GM23338 (cell line): ENCODE results near the gene IRF5. TPM values are rescaled to one million over a fixed set of nuclear protein-coding genes. Genes with fewer than 3 reads are reported as not detected.

Experiments used
- ATAC-seq: fragments of 200-7000 bp; cut with Tn5 transposase; 3 replicates; pipeline ENCODE4 v1.9.1; 2020
- DNase-seq: peaks from one replicate; pipeline ENCODE4 v3.0.0-alpha.2; 2015; ENCODE audit warnings: low spot score
- H2AFZ ChIP-seq: fragments of 200-600 bp; sonication (generic); 2 replicates; pipeline ENCODE4 v1.8.0; 2016; ENCODE audit warnings: antibody characterized with exemption, mild to moderate bottlenecking, moderate library complexity
- H3F3A ChIP-seq: fragments of 200-600 bp; sonication (generic); replicated peaks from 2 replicates; pipeline ENCODE4 v1.8.0; 2017; ENCODE audit warnings: antibody characterized with exemption, mixed run types, low read depth
- H3K27ac ChIP-seq: fragments of 200-600 bp; sonication (generic); 2 replicates; pipeline ENCODE4 v1.6.1; 2016; ENCODE audit warnings: low read depth
- H3K27me3 ChIP-seq: fragments of 200-600 bp; sonication (generic); 2 replicates; pipeline ENCODE4 v1.8.0; 2016; ENCODE audit warnings: mild to moderate bottlenecking, mixed run types, moderate library complexity; ENCODE audit not compliant: insufficient read depth
- H3K36me3 ChIP-seq: fragments of 200-600 bp; sonication (generic); 2 replicates; pipeline ENCODE4 v1.8.0; 2016; ENCODE audit warnings: mild to moderate bottlenecking; ENCODE audit not compliant: insufficient read depth
- H3K4me1 ChIP-seq: fragments of 200-600 bp; sonication (generic); 2 replicates; pipeline ENCODE4 v1.8.0; 2016; ENCODE audit warnings: mild to moderate bottlenecking, moderate library complexity; ENCODE audit not compliant: insufficient read depth
- H3K4me2 ChIP-seq: fragments of 200-600 bp; sonication (generic); 2 replicates; pipeline ENCODE4 v1.7.1; 2017; ENCODE audit warnings: mixed run types
- H3K4me3 ChIP-seq: fragments of 200-600 bp; sonication (generic); 2 replicates; pipeline ENCODE4 v1.6.1; 2016; ENCODE audit warnings: mixed run types
- H3K79me2 ChIP-seq: fragments of 200-600 bp; sonication (generic); replicated peaks from 2 replicates; pipeline ENCODE4 v1.8.0; 2017; ENCODE audit warnings: mild to moderate bottlenecking; ENCODE audit not compliant: insufficient read depth
- H3K9me2 ChIP-seq: fragments of 200-600 bp; sonication (generic); 2 replicates; pipeline ENCODE4 v1.8.0; 2017; ENCODE audit not compliant: insufficient read depth
- H4K20me1 ChIP-seq: fragments of 200-600 bp; sonication (generic); replicated peaks from 2 replicates; pipeline ENCODE4 v1.8.0; 2017; ENCODE audit warnings: mild to moderate bottlenecking; ENCODE audit not compliant: insufficient read depth
- H3K27ac Mint-ChIP-seq: 2 replicates; pipeline ENCODE4 v1.8.0; 2020; ENCODE audit warnings: inconsistent platforms, mild to moderate bottlenecking, moderate library complexity, mixed read lengths
- H3K27me3 Mint-ChIP-seq: 3 replicates; pipeline ENCODE4 v1.8.0; 2022; ENCODE audit warnings: low read depth, mild to moderate bottlenecking, moderate library complexity, mixed read lengths, inconsistent platforms; ENCODE audit not compliant: insufficient read depth, poor library complexity
- H3K36me3 Mint-ChIP-seq: 3 replicates; pipeline ENCODE4 v1.8.0; 2021; ENCODE audit warnings: low read depth, mild to moderate bottlenecking, inconsistent platforms, moderate library complexity, mixed read lengths
- H3K4me1 Mint-ChIP-seq: 3 replicates; pipeline ENCODE4 v1.8.0; 2020; ENCODE audit warnings: mild to moderate bottlenecking, inconsistent platforms, mixed read lengths
- H3K4me3 Mint-ChIP-seq: 3 replicates; pipeline ENCODE4 v1.8.0; 2021; ENCODE audit warnings: moderate library complexity, mild to moderate bottlenecking, inconsistent platforms, mixed read lengths
- H3K9me3 Mint-ChIP-seq: 3 replicates; pipeline ENCODE4 v1.8.0; 2020; ENCODE audit warnings: moderate library complexity, mild to moderate bottlenecking, inconsistent platforms, mixed read lengths
- CREB1 ChIP-seq: fragments of 250-450 bp; sonication (Bioruptor Pico); IDR thresholded peaks from 2 replicates; pipeline ENCODE4 v1.5.0; 2020; ENCODE audit warnings: low read depth, mild to moderate bottlenecking, moderate library complexity
- CTCF ChIP-seq, 2 experiments: fragments of 200-600 bp in 1 of 2; sonication (generic) in 1 of 2; conservative IDR thresholded peaks; 2 replicates each; pipeline versions ENCODE4 v1.5.1 to v1.6.1; 2016 to 2017; ENCODE audit warnings: antibody characterized with exemption in 2 of 2, low read depth in 2 of 2, mild to moderate bottlenecking in 2 of 2, moderate library complexity in 1 of 2
- ETS1 ChIP-seq: IDR thresholded peaks from 2 replicates; pipeline ENCODE4 v1.6.1; 2016; ENCODE audit warnings: antibody characterized with exemption
- EZH2 ChIP-seq: fragments of 200-600 bp; sonication (generic); IDR thresholded peaks from one replicate; pipeline ENCODE4 v1.8.0; 2017; ENCODE audit warnings: antibody characterized with exemption, mild to moderate bottlenecking, low read depth; ENCODE audit not compliant: unreplicated experiment
- EZH2phosphoT487 ChIP-seq: fragments of 200-600 bp; sonication (generic); IDR thresholded peaks from one replicate; pipeline ENCODE4 v1.8.1; 2018; ENCODE audit warnings: antibody characterized with exemption; ENCODE audit not compliant: unreplicated experiment
- POLR2AphosphoS5 ChIP-seq: IDR thresholded peaks from 2 replicates; pipeline ENCODE4 v1.6.1; 2016; ENCODE audit warnings: antibody characterized with exemption, low read depth
- ZNF114 ChIP-seq: fragments of 250-450 bp; sonication (Bioruptor Pico); IDR thresholded peaks from 2 replicates; pipeline ENCODE4 v1.5.0; 2020; ENCODE audit warnings: mild to moderate bottlenecking, moderate library complexity
- ZNF331 ChIP-seq: fragments of 250-450 bp; sonication (Bioruptor Pico); IDR thresholded peaks from 2 replicates; pipeline ENCODE4 v1.5.0; 2020; ENCODE audit warnings: low read depth, mild to moderate bottlenecking, moderate library complexity
- polyA plus RNA-seq: library from polyadenylated mRNA; unstranded; fragments of >200 nt; fragmentation: Nextera tagmentation; extraction: Ambion mirVana; gene quantifications from 2 replicates; pipeline ENCODE4 v1.2.1, GENCODE V29; 2016
- total RNA-seq: library from RNA; depleted of rRNA; stranded (reverse); fragments of >200 nt; shearing (Covaris generic); gene quantifications from 2 replicates; pipeline ENCODE4 v1.2.3, GENCODE V29; 2014
- TF ChIP-seq, protein P1 (sequence below): IDR thresholded peaks from one replicate; pipeline ENCODE4 v1.6.1; 2018; ENCODE audit warnings: antibody characterized with exemption; ENCODE audit not compliant: unreplicated experiment

The IRF5 gene
- total and polyA plus RNA-seq, 2 experiments from 2014 or later = 0.37 to 3.7 TPM

DNA sequence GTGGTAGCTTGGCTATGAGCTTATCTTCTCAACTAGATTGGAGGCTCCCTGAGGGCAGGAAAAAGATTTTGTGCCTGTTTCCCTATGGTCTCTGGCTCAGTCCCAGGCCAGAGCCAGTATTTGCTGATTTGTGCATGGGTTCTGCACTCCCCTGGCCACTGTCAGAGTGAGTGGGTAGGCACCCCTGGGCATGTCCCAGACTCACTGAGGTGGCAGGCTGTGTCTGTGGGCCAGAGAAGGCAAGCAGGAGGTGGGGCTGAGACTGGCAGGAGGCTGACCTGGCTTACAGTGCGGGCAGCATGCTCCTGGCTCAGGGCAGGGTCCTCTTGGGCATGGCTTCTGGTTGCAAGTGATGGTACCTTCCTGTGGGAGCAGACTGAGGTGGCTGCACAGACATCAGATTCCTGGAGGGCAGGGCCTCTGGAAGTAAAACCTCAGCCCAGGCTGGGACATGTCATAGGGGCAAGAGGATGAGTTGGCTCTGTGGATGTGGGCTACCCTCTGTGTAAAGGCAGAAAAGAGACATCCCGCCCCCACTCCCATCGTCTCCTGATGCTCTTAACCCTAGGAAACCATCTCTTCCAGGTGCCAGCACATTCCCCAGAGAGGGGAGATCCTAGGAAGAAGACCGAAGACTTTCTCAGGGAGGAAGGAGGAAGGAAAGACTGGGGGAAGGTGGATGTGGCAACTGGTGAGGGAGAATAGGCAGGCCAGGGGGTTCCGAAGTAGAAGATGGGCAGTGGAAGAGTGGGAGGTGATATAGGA, 31.5 kb upstream of the IRF5 start:
- Histone ChIP-seq H4K20me1 (no peaks in the 10 kb centered on the region), H3K4me2 (no peak overlapping the region), H3F3A (no peaks in the 10 kb centered on the region), H3K9me2 (no peaks in the 10 kb centered on the region), H3K27me3 (peaks cover 38% of the 10 kb centered on the region), H3K4me3 (no peak overlapping the region), H3K79me2 (no peaks in the 10 kb centered on the region), H2AFZ (no peak overlapping the region), H3K27ac (no peak overlapping the region), H3K36me3 (no peaks in the 10 kb centered on the region), H3K4me1 (peaks cover 10% of the 10 kb centered on the region)
- TF ChIP-seq CTCF (conservative IDR thresholded peaks at IDR 0.05; ENCODE audit: low read depth in 2 of 2) = no peak
- H3K27me3 Mint-ChIP-seq = peaks cover 30% of the 10 kb centered on the region
- DNase-seq (no peak), ATAC-seq (no peak)
- no peaks in the 10 kb centered on the region for H3K9me3 Mint-ChIP-seq
- H3K4me3 Mint-ChIP-seq = no peak overlapping the region
- no peak overlapping the region for H3K27ac Mint-ChIP-seq
- H3K4me1 Mint-ChIP-seq = peaks cover 15% of the 10 kb centered on the region
- H3K36me3 Mint-ChIP-seq = no peaks in the 10 kb centered on the region; the same call in 2 of the 3 replicates

DNA sequence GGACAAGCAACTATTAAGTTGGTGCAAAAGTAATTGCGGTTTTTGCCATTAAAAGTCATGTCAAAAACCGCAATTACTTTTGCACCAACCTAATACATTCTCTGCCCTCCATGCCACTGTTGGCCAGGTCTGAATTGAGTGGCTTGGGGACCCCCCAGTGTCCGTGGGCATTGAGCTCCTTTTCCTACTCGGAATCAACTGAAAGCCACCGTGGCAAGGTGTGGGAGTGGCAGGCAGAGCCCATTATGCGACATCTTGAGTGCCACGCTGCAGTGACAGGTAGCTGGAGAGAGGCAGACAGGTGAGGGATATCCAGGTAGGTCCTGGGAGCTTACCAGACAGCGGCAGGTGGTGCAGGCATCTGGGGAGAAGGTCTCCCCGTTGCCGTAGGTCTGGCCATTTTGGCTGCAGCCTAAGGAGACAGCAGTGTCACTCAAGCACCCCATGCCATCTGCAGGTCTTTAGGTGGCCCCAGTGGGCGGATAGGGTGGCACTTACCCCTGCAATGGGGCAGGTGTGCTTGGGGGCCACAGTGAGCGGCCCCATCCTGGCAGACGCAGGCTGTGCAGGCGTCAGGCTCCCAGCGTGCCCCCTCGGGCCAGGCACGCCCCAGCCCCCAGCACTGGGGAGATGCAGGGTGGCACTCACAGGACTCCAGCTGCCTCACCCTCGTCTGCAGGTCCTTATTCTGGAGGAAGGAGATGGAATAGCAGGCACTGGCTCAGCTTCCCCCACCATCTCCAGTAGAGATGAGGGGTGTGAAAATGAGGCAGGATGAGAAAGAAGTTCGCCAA, 30.8 kb upstream of the IRF5 start:
- Mint-ChIP-seq H3K4me1 (peaks cover 23% of the 10 kb centered on the region), H3K36me3 (no peaks in the 10 kb centered on the region; the same call in 2 of the 3 replicates), H3K4me3 (no peak overlapping the region), H3K27me3 (peaks cover 33% of the 10 kb centered on the region), H3K9me3 (no peaks in the 10 kb centered on the region), H3K27ac (no peak overlapping the region)
- Histone ChIP-seq H3K4me1 (peaks cover 18% of the 10 kb centered on the region), H3K27me3 (peaks cover 46% of the 10 kb centered on the region), H3K27ac (no peak overlapping the region), H3F3A (peaks cover 4% of the 10 kb centered on the region), H3K36me3 (no peaks in the 10 kb centered on the region), H3K4me3 (no peak overlapping the region), H3K4me2 (no peak overlapping the region), H3K9me2 (no peaks in the 10 kb centered on the region), H2AFZ (no peak overlapping the region), H4K20me1 (no peaks in the 10 kb centered on the region), H3K79me2 (no peaks in the 10 kb centered on the region)
- TF ChIP-seq EZH2phosphoT487 (no peak), ZNF114 (CRISPR knock-in tag) (no peak), ZNF331 (CRISPR knock-in tag) (no peak), EZH2 (no peak), POLR2AphosphoS5 (no peak), ETS1 (no peak), CREB1 (no peak)
- TF ChIP-seq, protein P1, sequence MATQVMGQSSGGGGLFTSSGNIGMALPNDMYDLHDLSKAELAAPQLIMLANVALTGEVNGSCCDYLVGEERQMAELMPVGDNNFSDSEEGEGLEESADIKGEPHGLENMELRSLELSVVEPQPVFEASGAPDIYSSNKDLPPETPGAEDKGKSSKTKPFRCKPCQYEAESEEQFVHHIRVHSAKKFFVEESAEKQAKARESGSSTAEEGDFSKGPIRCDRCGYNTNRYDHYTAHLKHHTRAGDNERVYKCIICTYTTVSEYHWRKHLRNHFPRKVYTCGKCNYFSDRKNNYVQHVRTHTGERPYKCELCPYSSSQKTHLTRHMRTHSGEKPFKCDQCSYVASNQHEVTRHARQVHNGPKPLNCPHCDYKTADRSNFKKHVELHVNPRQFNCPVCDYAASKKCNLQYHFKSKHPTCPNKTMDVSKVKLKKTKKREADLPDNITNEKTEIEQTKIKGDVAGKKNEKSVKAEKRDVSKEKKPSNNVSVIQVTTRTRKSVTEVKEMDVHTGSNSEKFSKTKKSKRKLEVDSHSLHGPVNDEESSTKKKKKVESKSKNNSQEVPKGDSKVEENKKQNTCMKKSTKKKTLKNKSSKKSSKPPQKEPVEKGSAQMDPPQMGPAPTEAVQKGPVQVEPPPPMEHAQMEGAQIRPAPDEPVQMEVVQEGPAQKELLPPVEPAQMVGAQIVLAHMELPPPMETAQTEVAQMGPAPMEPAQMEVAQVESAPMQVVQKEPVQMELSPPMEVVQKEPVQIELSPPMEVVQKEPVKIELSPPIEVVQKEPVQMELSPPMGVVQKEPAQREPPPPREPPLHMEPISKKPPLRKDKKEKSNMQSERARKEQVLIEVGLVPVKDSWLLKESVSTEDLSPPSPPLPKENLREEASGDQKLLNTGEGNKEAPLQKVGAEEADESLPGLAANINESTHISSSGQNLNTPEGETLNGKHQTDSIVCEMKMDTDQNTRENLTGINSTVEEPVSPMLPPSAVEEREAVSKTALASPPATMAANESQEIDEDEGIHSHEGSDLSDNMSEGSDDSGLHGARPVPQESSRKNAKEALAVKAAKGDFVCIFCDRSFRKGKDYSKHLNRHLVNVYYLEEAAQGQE = no peak
- ATAC-seq = no peak
- DNase-seq = no peak
